ENCODE data around the gene SLC2A4.
"Not testable (repeated sequence)": the region's sequence is repeated elsewhere in the genome, so short reads cannot be mapped to it uniquely, and the experiment has no call there.

Gene SLC2A4

GRCh38 chr17:7327056-7327455 lies 45.5 kb downstream of the SLC2A4 start:
- DNase-seq = no peak

- no peak for DNase-seq
Observed at GRCh38 chr17:7327501-7327900, 46.0 kb downstream of the SLC2A4 start.

- DNase-seq = no peak
Observed at GRCh38 chr17:7328009-7328408, 46.5 kb downstream of the SLC2A4 start.

- DNase-seq = peak; percentile 27
Observed at GRCh38 chr17:7328840-7329373, 47.4 kb downstream of the SLC2A4 start, which contains the start of gene NEURL4. TSS of gene NEURL4 (minus strand) at chr17:7329335. CDS start at chr17:7329312, 23 bp downstream.

GRCh38 chr17:7329374-7329996 lies 48.0 kb downstream of the SLC2A4 start:
- DNase-seq = peak; percentile 97

- peak; percentile 72 for DNase-seq
Observed at GRCh38 chr17:7329997-7330637, 48.6 kb downstream of the SLC2A4 start.

- no peak for DNase-seq
Observed at GRCh38 chr17:7330638-7331015, 49.1 kb downstream of the SLC2A4 start.

GRCh38 chr17:7332111-7332510 lies 50.6 kb downstream of the SLC2A4 start:
- DNase-seq = no peak

- not testable (repeated sequence) for DNase-seq
Observed at GRCh38 chr17:7332600-7333069, 51.1 kb downstream of the SLC2A4 start.

GRCh38 chr17:7334938-7335538 lies 53.5 kb downstream of the SLC2A4 start:
- DNase-seq = no peak

GRCh38 chr17:7335765-7336164 lies 54.2 kb downstream of the SLC2A4 start:
- not testable (repeated sequence) for DNase-seq

GRCh38 chr17:7336240-7337175 lies 55.0 kb downstream of the SLC2A4 start, which contains the start of gene ACAP1:
TSS of gene ACAP1 (plus strand) at chr17:7336529. CDS start at chr17:7336735, 206 bp downstream.
- DNase-seq = peak; percentile 90

- not testable (repeated sequence) for DNase-seq
Observed at GRCh38 chr17:7337600-7337999, 56.1 kb downstream of the SLC2A4 start.
